Left colon (tissue), 2 donors: ENCODE results near the gene ARHGAP24. TPM values are rescaled to one million over a fixed set of nuclear protein-coding genes. Genes with fewer than 3 reads are reported as not detected.

ENCODE experiments used
- ATAC-seq: fragments of 200-7000 bp; cut with Tn5 transposase; one replicate; pipeline ENCODE4 v1.9.1; 2020; ENCODE audit warnings: mild to moderate bottlenecking, moderate library complexity
- DNase-seq, 2 donors: peaks; one replicate each; pipeline ENCODE4 v3.0.0-alpha.2; 2020
- intact Hi-C, 2 donors: fragments of 100-400 bp; cut with DNase I in 1 of 2; cut with micrococcal nuclease in 1 of 2; formaldehyde crosslinking; loops; one replicate each; pipeline versions ENCODE4 v1.11.2 to v1.14.0; 2022; cut with DNase I, micrococcal nuclease
- total RNA-seq, 2 donors: library from RNA; stranded (reverse); fragmentation: NEBNext Ultra II Directional; extraction: Animal tissue kit (Norgen Biotek cat#: 25700); gene quantifications; one replicate each; pipeline ENCODE4 v1.2.1, GENCODE V29; 2021
- donor health status: DM: no; HTN: no; CAD: no.
- donor health status: DM: yes; HTN: yes; CAD: no.

ARHGAP24 gene
- total RNA-seq, 2 donors from 2014 or later = 6.0 to 7.0 TPM

GRCh38 chr4:85717351-85717750 lies 242.4 kb downstream of the ARHGAP24 start:
- no peak for DNase-seq
- no peak for ATAC-seq
- intact Hi-C loops = no loop called here

- DNase-seq = no peak
- no peak for ATAC-seq
- intact Hi-C loops = no loop called here
Measured at GRCh38 chr4:85717847-85718246, 242.9 kb downstream of the ARHGAP24 start.

DNA sequence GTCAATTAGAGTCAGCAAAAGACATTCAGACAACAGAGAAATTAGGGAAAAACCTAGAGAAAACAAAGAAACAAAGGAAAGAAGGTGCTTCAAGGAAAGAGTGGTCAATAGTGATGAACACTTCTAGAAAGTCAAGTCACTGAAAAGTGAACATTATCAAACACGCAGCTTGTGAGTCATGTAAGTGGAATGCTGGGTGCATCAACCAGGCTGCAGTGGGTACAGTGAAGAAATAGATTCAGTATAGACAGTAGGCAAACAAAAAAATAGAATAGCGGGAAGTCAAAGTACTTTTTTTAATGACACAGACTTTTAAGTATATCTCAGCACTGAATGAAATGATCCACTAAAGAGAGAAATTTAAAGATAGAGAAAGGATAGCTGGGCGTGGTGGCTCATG lies 245.8 kb downstream of the ARHGAP24 start:
- DNase-seq (no peak), ATAC-seq (no peak)
- intact Hi-C loops = no loop called here

DNA sequence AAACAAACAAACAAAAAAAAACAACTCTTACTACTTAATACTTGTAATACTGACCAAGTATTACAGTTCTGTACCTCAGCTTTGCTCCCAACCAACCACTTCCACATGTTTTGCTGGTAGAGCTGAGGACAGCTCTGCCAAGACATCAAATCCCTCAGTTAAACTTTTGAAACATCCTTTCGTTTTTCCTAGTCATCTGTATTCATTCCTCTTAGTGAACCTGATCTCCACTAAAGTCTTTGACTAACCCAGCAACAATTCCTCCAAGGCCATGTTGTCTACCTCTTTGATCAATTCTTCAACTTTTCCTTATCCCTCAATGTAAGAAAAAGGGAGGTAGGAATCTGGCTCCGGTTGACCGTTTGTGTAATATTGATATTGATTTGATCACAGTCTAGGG lies 247.5 kb downstream of the ARHGAP24 start:
- DNase-seq = no peak
- no peak for ATAC-seq
- intact Hi-C loops = no loop called here

DNA sequence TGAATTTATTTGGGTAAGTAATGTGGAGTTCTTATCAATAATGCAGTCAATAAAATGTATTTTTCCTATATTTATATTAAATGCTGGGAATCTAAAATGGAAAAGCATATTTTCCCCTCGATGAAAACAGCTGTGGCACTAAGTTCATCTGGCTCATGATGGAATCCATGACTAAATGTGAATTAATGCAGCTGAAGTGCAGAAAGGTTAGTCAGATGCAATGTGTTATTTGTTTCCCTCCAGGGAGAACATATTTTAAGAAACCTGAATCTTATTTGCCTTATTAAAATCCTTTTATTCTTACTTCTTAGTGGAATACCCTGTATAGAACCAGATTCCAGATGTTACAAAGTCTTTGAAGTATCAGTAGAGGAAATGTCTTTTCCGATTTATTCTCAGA lies 247.9 kb downstream of the ARHGAP24 start:
- ATAC-seq (no peak), DNase-seq (no peak)
- intact Hi-C loops = no loop called here

GRCh38 chr4:85724791-85725563 lies 250.0 kb downstream of the ARHGAP24 start:
- ATAC-seq (no peak), DNase-seq (no peak)
- intact Hi-C loops = no loop called here

DNA sequence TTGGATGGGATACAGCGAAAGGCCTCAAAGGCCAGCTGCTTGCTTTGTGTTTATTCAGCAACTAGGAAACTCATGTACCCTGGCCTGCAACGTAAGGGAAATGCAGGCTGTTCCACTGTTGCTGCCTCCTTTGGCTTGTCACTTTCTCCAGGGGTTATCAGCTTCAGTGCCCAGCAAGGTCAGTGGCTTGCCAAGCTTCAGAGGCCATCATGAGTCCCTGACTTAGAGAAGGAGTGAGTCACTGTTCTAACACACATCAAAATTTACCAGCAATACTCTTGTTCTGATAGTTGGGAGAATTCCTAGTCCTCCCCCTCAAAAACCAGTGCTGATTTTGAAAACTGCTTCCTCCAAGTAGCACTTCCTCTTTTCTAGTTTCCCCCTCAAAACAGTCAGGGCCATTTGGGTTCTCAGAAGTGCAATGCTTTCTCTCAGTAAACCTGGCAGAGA lies 250.8 kb downstream of the ARHGAP24 start:
- intact Hi-C loops = no loop called here
- DNase-seq (peak in 1 of 2 donors; percentile 28), ATAC-seq (peak; percentile 26)

DNA sequence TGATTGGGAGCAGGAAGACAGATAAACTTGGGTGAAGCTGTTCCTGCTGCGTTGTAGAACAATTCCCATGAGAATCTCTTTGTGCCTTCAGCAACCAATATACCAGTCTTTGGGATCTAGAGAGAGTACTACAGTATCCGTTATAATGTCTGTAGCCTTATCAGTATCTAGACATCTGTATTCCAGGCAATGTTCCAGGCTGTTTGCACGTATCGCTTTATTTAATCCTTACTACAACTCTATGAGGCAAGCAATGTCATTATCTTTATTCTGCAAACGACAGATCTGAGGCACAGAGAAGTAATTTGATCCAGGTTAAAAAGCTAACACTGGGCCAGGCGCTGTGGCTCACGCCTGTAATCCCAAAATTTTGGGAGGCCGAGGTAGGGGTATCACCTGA lies 251.6 kb downstream of the ARHGAP24 start:
- intact Hi-C loops = no loop called here
- ATAC-seq = no peak
- no peak for DNase-seq

DNA sequence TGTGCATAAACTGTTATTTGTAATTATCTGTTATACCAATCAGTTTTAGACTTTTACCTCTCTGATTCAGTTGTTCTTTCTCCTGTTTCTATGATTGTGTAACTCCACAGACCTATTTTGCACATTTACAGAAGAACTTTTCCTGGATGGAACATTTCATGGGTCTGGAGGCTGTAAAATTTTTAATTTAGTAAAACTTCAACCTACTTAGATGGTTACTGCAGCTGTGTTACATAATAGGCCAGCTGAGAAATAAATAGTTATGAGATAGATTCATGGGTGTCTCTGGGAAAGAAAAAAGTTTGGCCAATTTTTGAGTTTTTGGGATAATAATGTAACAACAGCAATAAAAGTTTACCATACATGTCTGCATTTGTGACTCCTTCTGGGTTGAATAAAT lies 253.5 kb downstream of the ARHGAP24 start:
- ATAC-seq (no peak), DNase-seq (no peak)
- intact Hi-C loops = no loop called here

- no peak for DNase-seq
- intact Hi-C loops = no loop called here
- ATAC-seq = no peak
Measured at GRCh38 chr4:85732124-85732523, 257.2 kb downstream of the ARHGAP24 start.

DNA sequence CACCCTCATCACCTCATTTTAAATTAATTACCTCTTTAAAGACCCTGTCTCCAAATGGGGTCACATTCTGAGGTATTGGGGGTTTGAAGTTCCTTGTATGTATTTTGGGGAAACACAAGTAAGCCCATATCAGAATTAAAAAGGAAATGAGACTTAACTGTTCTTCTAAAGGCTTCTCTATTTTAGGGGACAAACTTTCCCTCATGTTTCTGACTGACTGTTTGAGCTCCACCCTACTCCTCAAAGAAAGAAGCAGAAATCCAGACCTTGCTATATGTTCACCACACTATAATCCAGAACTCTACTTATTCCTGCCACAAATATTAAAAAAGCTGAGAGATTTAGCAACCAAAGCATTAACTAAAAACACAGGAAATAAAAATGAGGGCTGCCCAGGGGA lies 258.8 kb downstream of the ARHGAP24 start:
- intact Hi-C loops = no loop called here

DNA sequence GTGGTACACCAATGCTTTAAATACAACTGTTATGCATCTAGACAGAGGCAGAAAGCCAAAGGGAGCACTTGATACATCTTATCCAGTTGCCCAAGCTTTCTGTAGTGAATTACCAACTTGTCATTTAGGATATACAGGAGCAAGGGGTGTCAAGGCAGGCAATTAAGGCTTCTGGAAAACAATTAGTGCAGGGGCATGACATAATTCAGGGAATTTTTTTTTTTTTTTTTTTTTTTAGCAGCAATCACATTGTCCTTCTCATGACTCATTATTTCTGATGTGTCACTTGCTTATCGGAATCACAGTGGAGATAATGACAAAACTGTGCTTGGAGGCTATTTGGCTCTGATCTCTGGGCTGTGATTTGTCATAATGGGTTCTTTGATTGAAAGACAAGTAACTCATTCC lies 259.5 kb downstream of the ARHGAP24 start:
- no peak for ATAC-seq

More for the DNA sequence above, 258.8 kb downstream of the ARHGAP24 start:
- DNase-seq = no peak
- no peak for ATAC-seq

GRCh38 chr4:85736571-85736970 lies 261.6 kb downstream of the ARHGAP24 start:
- DNase-seq = no peak
- no peak for ATAC-seq
- intact Hi-C loops = no loop called here

More for the DNA sequence above, 259.5 kb downstream of the ARHGAP24 start:
- no peak for DNase-seq
- intact Hi-C loops = no loop called here

DNA sequence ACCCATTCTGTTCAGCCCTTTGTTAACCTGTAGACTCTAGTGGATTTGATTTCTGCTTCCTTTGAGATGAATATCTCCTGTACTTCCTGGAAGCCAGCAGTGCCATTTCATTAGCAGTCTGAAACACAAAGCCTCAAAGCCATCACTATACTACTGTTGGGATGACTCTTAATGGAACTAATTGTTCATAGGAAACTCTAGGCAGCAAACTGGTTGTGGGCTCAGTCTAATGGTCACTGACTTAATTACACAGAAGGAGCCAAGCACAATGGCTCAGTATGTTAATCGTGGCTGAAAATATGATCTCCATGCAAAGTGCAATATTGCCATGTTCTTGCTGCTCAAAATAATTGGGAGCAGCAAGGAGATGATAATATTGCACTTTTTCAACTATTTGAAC lies 262.3 kb downstream of the ARHGAP24 start:
- DNase-seq (no peak), ATAC-seq (no peak)

GRCh38 chr4:85738721-85739120 lies 263.8 kb downstream of the ARHGAP24 start:
- ATAC-seq (no peak), DNase-seq (no peak)
- intact Hi-C loops = no loop called here

More for the DNA sequence above, 262.3 kb downstream of the ARHGAP24 start:
- intact Hi-C loops = no loop called here

GRCh38 chr4:85740431-85740861 lies 265.5 kb downstream of the ARHGAP24 start:
- DNase-seq (no peak), ATAC-seq (no peak)
- intact Hi-C loops = no loop called here

DNA sequence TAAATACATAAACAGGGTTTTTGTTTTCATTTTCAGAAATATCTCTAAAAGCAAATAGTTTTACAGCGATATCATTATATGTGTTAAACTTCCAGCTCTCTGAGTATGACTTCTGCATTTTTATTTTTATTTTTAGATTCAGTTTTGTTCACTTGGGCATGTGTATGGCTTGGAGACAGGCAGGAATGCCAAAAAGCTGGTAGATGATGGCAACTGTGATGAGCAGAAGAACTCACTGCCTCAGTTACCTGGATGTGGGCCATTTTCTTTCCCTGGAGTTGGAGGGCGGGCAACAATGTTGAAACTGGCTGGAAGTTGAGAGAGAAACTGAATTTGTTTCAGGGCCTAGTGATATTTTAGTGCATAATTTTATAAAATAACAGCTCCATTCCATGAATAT lies 266.4 kb downstream of the ARHGAP24 start:
- intact Hi-C loops = no loop called here
- no peak for ATAC-seq
- no peak for DNase-seq

- intact Hi-C loops = no loop called here
- no peak for ATAC-seq
- peak in 1 of 2 donors; percentile 25 for DNase-seq
Measured at GRCh38 chr4:85741921-85742591, 267.1 kb downstream of the ARHGAP24 start.

- no peak for DNase-seq
- no peak for ATAC-seq
Measured at GRCh38 chr4:85744950-85745349, 270.0 kb downstream of the ARHGAP24 start.

DNA sequence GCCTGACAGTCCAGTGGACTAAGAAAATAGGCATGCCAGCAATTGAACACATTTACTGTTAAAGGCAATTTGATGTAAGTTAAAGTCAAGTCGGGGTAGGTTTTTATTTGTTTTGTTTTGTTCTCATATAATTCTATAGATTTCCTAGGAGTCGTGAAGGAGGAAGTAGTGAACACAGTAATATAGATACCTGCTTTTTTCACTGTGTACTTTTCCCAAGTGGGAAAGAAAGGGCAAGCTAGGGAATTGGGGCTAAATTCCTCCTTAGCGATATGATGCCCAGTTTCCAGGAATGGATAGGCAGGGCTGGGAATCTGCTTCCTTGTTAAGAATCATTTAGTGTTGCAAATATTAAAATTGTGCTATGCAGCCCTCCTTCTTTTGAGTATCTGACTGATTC lies 271.0 kb downstream of the ARHGAP24 start:
- intact Hi-C loops = loop anchor here in 1 of 2 donors (2.0 kb wide), 1 partner anchor 599 kb away; no protein-coding TSS in a partner anchor
- ATAC-seq (peak; percentile 74), DNase-seq (no peak)

More at GRCh38 chr4:85744950-85745349, 270.0 kb downstream of the ARHGAP24 start:
- intact Hi-C loops = no loop called here
